NCI-H2196 treated with DMSO at 0.1 percent for 48 hours (cell line): ENCODE results near the gene HPCAL4.

Experiments
- DNase-seq: peaks from one replicate; lab custom pipeline; 2025; ENCODE audit not compliant: unreplicated experiment; lab: John Stamatoyannopoulos, UW

Gene HPCAL4

GRCh38 chr1:39652554-39652953 lies 38.7 kb downstream of the HPCAL4 start:
- DNase-seq, result no peak

GRCh38 chr1:39652105-39652504 lies 39.1 kb downstream of the HPCAL4 start:
- DNase-seq, result no peak

GRCh38 chr1:39650431-39650830 lies 40.8 kb downstream of the HPCAL4 start:
- no peak for DNase-seq

GRCh38 chr1:39649636-39650185 lies 41.5 kb downstream of the HPCAL4 start:
- DNase-seq, result no peak

GRCh38 chr1:39648496-39648895 lies 42.7 kb downstream of the HPCAL4 start:
- no peak for DNase-seq

GRCh38 chr1:39647247-39647646 lies 44.0 kb downstream of the HPCAL4 start:
- DNase-seq, result no peak

GRCh38 chr1:39646232-39647081 lies 44.8 kb downstream of the HPCAL4 start:
- no peak for DNase-seq

GRCh38 chr1:39645411-39646043 lies 45.7 kb downstream of the HPCAL4 start:
- no peak for DNase-seq

- no peak for DNase-seq
Measured at GRCh38 chr1:39643705-39644104, 47.5 kb downstream of the HPCAL4 start.

GRCh38 chr1:39642796-39643195 lies 48.4 kb downstream of the HPCAL4 start:
- DNase-seq, result no peak

- DNase-seq, result no peak
Measured at GRCh38 chr1:39640861-39641260, 50.4 kb downstream of the HPCAL4 start.

GRCh38 chr1:39639305-39640130 lies 51.7 kb downstream of the HPCAL4 start, which contains the start of gene HEYL:
HEYL (minus strand) TSS chr1:39639643; CDS start chr1:39639625, 18 bp downstream.
- peak; percentile 81 for DNase-seq

- no peak for DNase-seq
Measured at GRCh38 chr1:39638965-39639304, 52.3 kb downstream of the HPCAL4 start.

- DNase-seq, result no peak
Measured at GRCh38 chr1:39637361-39637760, 53.9 kb downstream of the HPCAL4 start.

GRCh38 chr1:39635871-39636210 lies 55.4 kb downstream of the HPCAL4 start:
- DNase-seq, result no peak

GRCh38 chr1:39635205-39635870 lies 55.9 kb downstream of the HPCAL4 start:
- DNase-seq, result no peak

GRCh38 chr1:39633422-39633821 lies 57.8 kb downstream of the HPCAL4 start:
- DNase-seq, result no peak

- DNase-seq, result no peak
Measured at GRCh38 chr1:39632682-39633417, 58.4 kb downstream of the HPCAL4 start.

GRCh38 chr1:39632323-39632681 lies 58.9 kb downstream of the HPCAL4 start:
- DNase-seq, result no peak
